Glutamatergic neuron (in vitro differentiated cells): ENCODE data around the gene ADAMTS13. TPM values are rescaled to one million over a fixed set of nuclear protein-coding genes. Genes with fewer than 3 reads are reported as not detected.

Experiments
- DNase-seq: peaks from one replicate; pipeline ENCODE4 v3.0.0; 2022
- H3K27ac Mint-ChIP-seq: one replicate; pipeline ENCODE4 v1.8.0; 2020; ENCODE audit warnings: mild to moderate bottlenecking, mixed read lengths, inconsistent platforms; ENCODE audit not compliant: unreplicated experiment
- H3K27me3 Mint-ChIP-seq: one replicate; pipeline ENCODE4 v1.8.0; 2020; ENCODE audit warnings: mild to moderate bottlenecking, moderate library complexity, mixed read lengths, inconsistent platforms; ENCODE audit not compliant: unreplicated experiment
- H3K36me3 Mint-ChIP-seq: one replicate; pipeline ENCODE4 v1.8.0; 2020; ENCODE audit warnings: mild to moderate bottlenecking, mixed read lengths, inconsistent platforms; ENCODE audit not compliant: unreplicated experiment
- H3K4me1 Mint-ChIP-seq: one replicate; pipeline ENCODE4 v1.8.0; 2020; ENCODE audit warnings: mild to moderate bottlenecking, low read depth, mixed read lengths, inconsistent platforms; ENCODE audit not compliant: unreplicated experiment
- H3K4me3 Mint-ChIP-seq: one replicate; pipeline ENCODE4 v1.8.0; 2020; ENCODE audit warnings: mild to moderate bottlenecking, mixed read lengths, inconsistent platforms; ENCODE audit not compliant: unreplicated experiment
- H3K9me3 Mint-ChIP-seq: one replicate; pipeline ENCODE4 v1.8.0; 2020; ENCODE audit warnings: mild to moderate bottlenecking, moderate library complexity, mixed read lengths, inconsistent platforms; ENCODE audit not compliant: unreplicated experiment
- total RNA-seq: library from RNA; stranded (reverse); fragmentation: NEBNext Ultra II Directional; extraction: Animal tissue kit (Norgen Biotek cat#: 25700); gene quantifications from one replicate; pipeline ENCODE4 v1.2.1, GENCODE V29; 2021; ENCODE audit not compliant: unreplicated experiment
- TF ChIP-seq, protein P1 (sequence below): fragments of 200-600 bp; sonication (generic); IDR thresholded peaks from one replicate; pipeline ENCODE4 v1.5.0; 2021; ENCODE audit not compliant: partially characterized antibody, unreplicated experiment

ADAMTS13 gene
- total RNA-seq, 1 donor from 2014 or later: 27.9 TPM

DNA sequence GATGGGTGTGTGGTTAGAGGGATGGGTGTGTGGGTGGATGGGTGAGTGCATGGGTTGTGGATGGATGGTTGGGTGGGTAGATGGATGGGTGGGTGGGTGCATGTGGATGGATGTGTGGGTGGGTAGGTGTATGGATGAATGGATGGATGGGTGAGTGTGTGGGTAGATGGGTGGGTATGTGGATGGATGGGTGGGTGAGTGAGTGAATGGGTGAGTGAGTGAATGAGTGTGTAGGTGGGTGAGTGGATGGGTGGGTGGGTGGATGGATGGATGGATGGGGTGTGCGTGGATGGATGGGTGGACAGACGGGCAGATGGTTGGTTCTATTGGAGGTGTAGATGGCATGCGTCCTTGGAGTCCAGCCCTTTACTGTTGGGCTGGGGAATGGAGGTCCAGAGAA is 28.8 kb upstream of the ADAMTS13 start:
- H3K27me3 Mint-ChIP-seq: peaks cover 2% of the 10 kb centered on the region
- no peak overlapping the region for H3K27ac Mint-ChIP-seq
- peaks cover 2% of the 10 kb centered on the region for H3K4me1 Mint-ChIP-seq
- TF ChIP-seq, protein P1, sequence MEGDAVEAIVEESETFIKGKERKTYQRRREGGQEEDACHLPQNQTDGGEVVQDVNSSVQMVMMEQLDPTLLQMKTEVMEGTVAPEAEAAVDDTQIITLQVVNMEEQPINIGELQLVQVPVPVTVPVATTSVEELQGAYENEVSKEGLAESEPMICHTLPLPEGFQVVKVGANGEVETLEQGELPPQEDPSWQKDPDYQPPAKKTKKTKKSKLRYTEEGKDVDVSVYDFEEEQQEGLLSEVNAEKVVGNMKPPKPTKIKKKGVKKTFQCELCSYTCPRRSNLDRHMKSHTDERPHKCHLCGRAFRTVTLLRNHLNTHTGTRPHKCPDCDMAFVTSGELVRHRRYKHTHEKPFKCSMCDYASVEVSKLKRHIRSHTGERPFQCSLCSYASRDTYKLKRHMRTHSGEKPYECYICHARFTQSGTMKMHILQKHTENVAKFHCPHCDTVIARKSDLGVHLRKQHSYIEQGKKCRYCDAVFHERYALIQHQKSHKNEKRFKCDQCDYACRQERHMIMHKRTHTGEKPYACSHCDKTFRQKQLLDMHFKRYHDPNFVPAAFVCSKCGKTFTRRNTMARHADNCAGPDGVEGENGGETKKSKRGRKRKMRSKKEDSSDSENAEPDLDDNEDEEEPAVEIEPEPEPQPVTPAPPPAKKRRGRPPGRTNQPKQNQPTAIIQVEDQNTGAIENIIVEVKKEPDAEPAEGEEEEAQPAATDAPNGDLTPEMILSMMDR: no peak
- peaks cover 2% of the 10 kb centered on the region for H3K9me3 Mint-ChIP-seq
- H3K4me3 Mint-ChIP-seq: no peak overlapping the region
- no peak for DNase-seq
- H3K36me3 Mint-ChIP-seq: no peaks in the 10 kb centered on the region

GRCh38 chr9:133394687-133395271 is 27.4 kb upstream of the ADAMTS13 start:
- H3K27ac Mint-ChIP-seq: no peak overlapping the region
- peaks cover 2% of the 10 kb centered on the region for H3K9me3 Mint-ChIP-seq
- no peak for DNase-seq
- H3K36me3 Mint-ChIP-seq: no peaks in the 10 kb centered on the region
- H3K4me1 Mint-ChIP-seq: peaks cover 2% of the 10 kb centered on the region
- peaks cover 4% of the 10 kb centered on the region for H3K27me3 Mint-ChIP-seq
- TF ChIP-seq, protein P1: no peak
- no peak overlapping the region for H3K4me3 Mint-ChIP-seq

DNA sequence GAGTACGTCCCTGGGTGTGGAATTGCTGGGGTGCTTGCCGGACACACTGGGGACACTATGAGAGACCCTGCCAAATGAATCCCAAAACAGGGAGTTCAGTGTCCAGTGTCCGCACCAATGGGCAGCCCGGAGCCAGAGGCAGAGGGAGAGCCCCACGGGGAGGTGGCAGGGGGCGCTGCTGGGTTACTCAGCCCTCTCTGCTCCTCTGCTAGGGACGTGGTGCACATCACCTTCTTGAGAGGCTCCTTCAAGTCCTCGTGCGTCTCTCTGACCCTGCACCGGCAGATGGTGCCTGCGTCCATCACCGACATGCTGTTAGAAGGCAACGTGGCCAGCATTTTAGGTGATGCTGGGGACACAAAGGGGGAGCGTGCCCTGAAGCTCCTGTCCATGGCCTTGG is 25.2 kb upstream of the ADAMTS13 start:
- DNase-seq: peak; percentile 53
- Mint-ChIP-seq H3K27me3 (peaks cover 2% of the 10 kb centered on the region), H3K9me3 (peaks cover 2% of the 10 kb centered on the region), H3K4me1 (no peaks in the 10 kb centered on the region), H3K4me3 (no peak overlapping the region), H3K27ac (no peak overlapping the region), H3K36me3 (no peaks in the 10 kb centered on the region)
- TF ChIP-seq, protein P1: no peak

DNA sequence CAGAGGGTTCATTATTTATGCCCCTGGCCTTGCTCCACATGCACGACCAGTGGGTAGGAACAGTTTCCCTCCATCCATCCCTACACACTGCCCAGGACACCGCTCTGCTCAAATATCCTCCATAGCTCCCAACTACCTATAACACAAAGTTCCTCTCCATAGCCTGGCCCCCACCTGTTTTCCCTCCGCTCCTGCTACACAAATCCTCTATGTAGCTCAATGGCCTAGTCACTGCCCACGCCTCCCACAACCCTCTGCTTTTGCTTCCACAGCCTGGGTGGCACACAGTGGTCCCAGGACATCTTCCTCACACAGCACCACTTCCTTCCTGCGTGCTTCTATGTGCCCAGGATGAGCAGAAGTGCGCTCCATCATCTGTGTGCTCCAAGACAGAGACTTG is 24.8 kb upstream of the ADAMTS13 start:
- Mint-ChIP-seq H3K4me1 (no peaks in the 10 kb centered on the region), H3K9me3 (peaks cover 2% of the 10 kb centered on the region), H3K27ac (no peak overlapping the region), H3K36me3 (no peaks in the 10 kb centered on the region), H3K4me3 (no peak overlapping the region), H3K27me3 (peaks cover 2% of the 10 kb centered on the region)
- DNase-seq: no peak
- TF ChIP-seq, protein P1: no peak

DNA sequence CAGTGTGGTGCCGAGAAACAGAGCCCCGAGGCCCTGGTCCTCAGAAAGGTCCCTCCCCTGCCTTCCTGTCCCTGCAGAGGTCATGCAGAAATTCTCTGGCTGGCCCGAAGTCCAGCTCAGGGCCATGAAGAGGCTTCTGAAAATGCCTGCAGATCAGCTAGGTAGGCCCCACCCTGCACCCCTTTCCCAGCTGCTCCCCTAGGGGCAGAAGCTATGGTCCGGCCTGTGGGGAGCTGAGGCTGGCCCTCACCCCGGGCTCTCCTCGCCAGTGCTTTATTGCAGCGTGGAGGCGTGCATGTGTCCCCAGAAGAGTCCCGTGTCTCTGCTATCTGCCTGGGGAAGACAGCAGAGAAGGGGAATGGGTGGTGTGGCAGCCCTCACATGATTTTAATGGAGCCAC is 24.3 kb upstream of the ADAMTS13 start:
- H3K4me1 Mint-ChIP-seq: no peaks in the 10 kb centered on the region
- H3K36me3 Mint-ChIP-seq: no peaks in the 10 kb centered on the region
- H3K27me3 Mint-ChIP-seq: peaks cover 2% of the 10 kb centered on the region
- H3K9me3 Mint-ChIP-seq: peaks cover 2% of the 10 kb centered on the region
- no peak overlapping the region for H3K4me3 Mint-ChIP-seq
- no peak overlapping the region for H3K27ac Mint-ChIP-seq
- no peak for DNase-seq
- TF ChIP-seq, protein P1: no peak
